Measurements from ENCODE around the gene ROS1. TPM values are rescaled to one million over a fixed set of nuclear protein-coding genes. Genes with fewer than 3 reads are reported as not detected.

ROS1 gene
- total RNA-seq, 1 donor from 2014 or later, result 2.7 TPM

- peak; percentile 74 for DNase-seq (ENCODE audit: low read depth)
Observed at GRCh38 chr6:117441824-117442264, 16.1 kb upstream of the ROS1 start.

DNA sequence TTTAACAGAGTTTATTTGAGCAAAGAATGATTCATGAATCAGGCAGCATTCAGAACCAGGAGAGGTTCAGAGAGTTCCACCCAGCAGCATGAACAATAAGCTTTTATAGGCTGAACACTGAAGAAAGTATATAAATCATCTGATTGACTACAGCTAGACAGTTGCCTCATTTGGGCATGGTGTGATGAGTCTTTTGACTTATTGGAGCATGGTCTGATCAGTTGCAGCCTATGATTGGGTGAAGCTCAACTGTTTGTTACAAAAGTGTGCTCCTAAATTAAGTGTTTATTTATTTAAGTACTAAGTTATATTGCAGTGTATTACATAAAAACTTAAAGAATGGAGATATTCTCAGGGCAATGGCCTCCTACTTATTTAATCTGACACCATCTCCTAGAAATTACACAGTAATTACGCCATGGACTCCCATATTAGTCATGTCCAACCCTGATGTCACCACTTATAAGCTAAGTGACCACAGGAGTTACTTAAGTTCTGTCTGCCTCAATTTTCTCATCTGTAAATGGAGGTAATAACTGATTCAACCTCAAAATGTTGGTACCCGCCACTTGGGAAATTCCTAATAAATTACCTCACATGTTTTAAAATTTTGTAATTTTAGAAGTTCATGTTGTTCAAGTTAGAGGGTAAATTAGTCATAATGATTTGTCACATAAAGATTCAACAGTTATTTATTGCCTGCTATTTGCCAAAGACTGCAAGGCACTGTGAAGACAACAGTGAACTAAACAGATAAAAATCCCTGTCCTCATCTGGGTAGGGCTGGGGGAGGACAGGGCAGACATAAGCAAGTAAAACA lies 15.2 kb upstream of the ROS1 start:
- DNase-seq (ENCODE audit: low read depth), result peak; percentile 74

- no peak for DNase-seq (ENCODE audit: low read depth)
Observed at GRCh38 chr6:117432273-117432672, 6.5 kb upstream of the ROS1 start.

- DNase-seq (ENCODE audit: low read depth), result no peak
Observed at GRCh38 chr6:117423754-117424153, 2.0 kb downstream of the ROS1 start.

- no peak for DNase-seq (ENCODE audit: low read depth)
Observed at GRCh38 chr6:117418320-117418719, 7.4 kb downstream of the ROS1 start.

- no peak for DNase-seq (ENCODE audit: low read depth)
Observed at GRCh38 chr6:117417851-117418250, 7.9 kb downstream of the ROS1 start.

DNA sequence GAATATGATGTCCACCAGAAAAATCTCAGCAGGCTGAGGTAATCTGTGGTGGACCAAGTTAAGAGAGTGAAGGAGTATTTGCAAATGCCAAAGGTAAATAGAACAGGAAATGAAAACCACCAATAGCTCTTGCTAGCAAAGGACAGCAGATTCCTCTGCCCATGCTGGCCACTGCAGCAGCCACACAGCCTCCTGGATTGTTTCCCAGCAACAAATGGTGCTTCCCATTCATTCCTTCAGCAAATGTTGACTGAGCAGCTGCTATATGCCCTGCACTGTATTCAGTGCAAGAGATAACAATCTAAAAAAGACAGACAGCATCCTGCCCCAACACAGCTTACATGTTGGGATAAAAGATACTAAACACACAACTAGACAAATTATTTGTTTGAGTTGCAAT lies 11.0 kb downstream of the ROS1 start:
- DNase-seq (ENCODE audit: low read depth), result peak; percentile 22

DNA sequence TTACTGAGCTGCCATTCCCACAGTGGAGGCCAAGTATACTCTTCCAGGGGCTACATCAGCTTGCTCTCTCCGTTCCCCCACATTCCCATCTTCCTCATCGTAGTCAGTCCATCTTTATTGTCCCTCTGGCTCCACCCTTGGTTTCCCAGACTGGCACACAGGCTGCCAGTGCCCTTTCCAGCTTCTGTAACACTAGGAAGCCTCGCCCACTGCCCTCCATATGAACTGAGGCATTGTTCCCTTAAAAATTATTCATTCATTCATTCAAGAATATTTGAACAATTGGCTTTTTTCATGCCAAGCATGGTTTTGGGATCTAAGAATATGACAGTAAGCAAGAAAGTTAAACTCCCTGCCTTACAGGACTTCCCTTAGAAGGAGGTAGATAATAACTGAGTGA lies 14.3 kb downstream of the ROS1 start:
- DNase-seq (ENCODE audit: low read depth), result no peak

GRCh38 chr6:117409863-117410262 lies 15.9 kb downstream of the ROS1 start:
- DNase-seq (ENCODE audit: low read depth), result no peak

DNA sequence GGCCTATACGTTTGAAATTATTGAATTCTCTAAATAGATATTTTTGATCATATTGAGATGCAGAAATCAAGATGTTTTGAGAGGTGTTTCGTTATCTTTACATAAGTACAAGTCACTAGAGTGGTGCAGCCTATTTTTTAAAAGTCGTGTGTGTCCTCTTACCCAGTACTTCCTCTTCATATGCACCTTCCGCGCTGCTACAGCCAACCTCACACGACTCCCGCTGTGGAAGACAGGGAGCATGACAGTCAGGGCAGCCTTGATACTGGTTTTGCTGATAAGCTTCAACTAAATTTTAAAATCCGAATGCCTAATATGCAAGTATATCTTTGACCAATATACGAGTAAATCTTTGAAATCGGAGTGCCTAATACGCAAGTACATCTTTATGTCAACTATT lies 16.3 kb downstream of the ROS1 start:
- DNase-seq (ENCODE audit: low read depth), result no peak

DNA sequence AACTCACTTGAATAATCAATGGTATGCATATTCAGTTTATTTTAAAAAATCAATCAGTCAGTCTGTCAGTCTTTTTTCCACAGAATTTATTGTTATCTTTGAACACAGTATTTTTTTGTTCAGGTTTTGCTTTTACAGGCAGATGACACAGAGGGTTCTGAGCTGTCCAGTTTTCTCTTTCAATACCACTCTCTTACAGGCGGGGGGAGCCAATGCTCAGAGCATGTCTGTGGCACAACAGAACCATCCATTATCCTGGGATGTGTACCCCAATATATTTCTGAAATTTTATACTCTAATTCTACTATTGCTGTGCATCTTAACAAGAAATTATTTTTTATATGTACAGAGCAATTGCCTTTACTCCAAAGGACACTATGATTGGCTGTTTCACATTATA lies 21.2 kb downstream of the ROS1 start:
- DNase-seq (ENCODE audit: low read depth), result no peak

GRCh38 chr6:117401799-117402198 lies 23.9 kb downstream of the ROS1 start:
- DNase-seq (ENCODE audit: low read depth), result no peak

- DNase-seq (ENCODE audit: low read depth), result peak; percentile 18
Observed at GRCh38 chr6:117399924-117400323, 25.8 kb downstream of the ROS1 start.

- no peak for DNase-seq (ENCODE audit: low read depth)
Observed at GRCh38 chr6:117399126-117399525, 26.6 kb downstream of the ROS1 start.

GRCh38 chr6:117397536-117398227 lies 28.1 kb downstream of the ROS1 start:
- DNase-seq (ENCODE audit: low read depth), result no peak

DNA sequence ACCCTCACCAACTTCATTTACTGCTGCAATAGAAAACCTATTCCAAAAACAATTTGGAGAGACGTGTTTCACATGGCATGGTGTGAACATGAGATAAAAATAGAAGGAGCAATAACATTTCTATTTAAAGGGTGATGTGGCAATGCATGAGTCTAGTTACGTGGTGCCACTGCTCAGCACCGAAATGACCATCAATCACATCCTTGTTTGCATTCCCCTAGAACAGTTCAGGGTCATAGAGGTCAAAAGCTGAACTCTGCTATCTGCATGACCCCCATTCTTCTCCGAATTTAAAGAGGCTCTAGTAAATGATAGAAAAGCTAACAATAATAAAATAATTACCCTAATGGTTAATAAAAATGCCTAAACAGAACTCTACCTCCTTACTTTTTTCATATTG lies 29.5 kb downstream of the ROS1 start:
- no peak for DNase-seq (ENCODE audit: low read depth)

DNA sequence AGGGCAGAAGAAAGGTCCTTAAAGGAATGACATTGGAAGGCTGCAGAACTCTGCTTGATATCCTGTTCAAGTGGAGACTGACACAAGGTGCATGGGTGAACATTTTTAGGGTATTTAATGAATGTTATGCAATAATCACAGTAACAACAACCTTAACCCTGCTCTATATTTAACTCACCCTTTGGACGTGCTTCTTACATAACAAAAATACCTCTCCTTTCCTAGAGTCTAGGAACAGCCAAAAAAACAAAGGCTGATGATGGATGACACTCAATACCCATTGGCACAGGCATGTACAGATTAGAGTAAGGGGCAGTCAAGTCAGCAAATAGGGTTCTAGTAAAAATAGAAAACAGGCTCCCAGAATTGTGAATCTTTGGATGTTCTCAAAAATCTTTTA lies 30.6 kb downstream of the ROS1 start:
- DNase-seq (ENCODE audit: low read depth), result no peak

DNA sequence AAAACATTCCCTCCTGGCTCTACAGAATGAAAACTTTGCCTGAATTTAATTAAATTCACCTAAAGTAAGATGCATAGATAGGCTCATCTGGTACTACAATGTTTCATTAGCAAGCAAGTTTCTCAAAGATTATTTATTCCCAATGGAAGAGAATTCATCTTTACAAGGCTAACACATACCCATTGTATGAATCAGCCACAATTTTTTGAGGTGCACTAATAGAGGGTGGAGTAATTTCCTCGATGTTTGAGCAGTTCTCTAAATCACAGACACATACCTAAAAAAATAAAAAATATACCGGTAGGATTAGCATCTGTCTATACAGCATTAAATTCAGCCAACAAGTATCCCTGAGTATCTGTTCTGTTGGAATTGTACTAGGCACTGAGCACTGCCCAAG lies 32.7 kb downstream of the ROS1 start:
- DNase-seq (ENCODE audit: low read depth), result no peak

DNA sequence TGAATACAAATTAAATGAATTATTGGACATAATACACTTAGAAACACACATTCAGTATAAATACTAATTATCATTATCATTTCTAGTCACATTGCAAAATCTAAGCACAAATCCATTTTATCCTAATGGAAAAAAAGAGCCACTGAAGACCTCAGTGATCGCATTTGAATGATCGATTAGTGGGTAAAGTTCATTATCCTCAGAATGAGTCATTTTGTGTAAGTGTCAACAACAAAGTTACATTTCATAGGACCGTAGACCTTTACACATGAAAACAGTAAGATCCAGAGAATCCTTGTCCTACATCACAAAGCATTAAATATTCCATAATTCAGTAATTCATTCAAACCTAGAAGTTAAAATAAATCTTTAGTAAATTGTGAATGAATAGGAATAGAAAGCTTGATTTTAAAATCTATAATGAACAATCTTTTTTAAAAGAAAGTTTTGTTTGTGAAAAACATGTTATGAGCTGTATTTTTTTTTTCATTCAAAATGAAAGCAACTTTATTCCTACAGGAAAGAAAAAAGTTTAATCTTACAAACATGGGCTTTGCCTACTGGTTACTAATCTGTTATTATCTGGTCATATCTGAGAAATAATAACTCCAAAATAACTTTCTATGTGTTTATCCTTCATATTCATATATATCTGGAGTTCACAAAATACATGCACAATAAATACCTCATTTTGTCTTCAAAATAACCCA lies 33.7 kb downstream of the ROS1 start:
- DNase-seq (ENCODE audit: low read depth), result no peak

DNA sequence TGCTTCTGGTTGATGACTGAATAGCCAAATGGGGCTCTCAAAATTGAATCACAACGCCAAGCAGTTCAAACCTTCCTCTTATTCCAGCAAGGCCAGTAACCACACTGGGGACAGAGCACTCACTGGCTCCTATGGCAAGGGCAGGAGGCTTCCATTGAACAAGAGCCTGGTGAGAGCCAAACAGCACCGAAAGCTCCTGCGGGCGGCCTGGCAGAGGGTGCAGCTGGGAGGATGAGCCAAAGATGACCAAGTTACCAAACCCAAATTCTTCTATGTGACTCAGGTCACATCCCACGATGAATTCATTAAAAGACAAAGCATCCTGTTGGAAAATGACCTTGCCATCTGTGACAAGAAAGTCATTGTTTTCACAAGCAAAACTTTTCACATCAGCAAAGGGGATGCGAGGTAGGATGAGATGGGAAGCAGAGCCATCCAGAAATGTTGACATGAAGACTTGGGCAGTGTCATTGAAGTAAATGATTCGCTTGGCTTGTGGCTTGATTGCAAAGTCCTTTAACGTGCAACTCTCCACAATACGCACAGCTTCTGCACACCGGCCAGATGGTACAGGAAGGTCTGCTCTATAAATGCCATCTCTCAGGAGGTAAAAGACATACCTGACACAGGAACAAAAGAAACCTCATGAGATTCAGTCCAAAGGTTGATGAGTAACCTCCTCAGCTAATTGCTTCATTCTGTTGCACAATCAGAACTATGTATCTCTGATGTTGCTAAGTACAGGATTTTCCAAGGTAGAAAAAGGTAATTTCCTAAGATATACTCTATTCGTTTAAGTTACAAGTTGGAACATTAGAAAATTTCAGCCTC lies 36.3 kb downstream of the ROS1 start:
- DNase-seq (ENCODE audit: low read depth), result peak; percentile 82

DNA sequence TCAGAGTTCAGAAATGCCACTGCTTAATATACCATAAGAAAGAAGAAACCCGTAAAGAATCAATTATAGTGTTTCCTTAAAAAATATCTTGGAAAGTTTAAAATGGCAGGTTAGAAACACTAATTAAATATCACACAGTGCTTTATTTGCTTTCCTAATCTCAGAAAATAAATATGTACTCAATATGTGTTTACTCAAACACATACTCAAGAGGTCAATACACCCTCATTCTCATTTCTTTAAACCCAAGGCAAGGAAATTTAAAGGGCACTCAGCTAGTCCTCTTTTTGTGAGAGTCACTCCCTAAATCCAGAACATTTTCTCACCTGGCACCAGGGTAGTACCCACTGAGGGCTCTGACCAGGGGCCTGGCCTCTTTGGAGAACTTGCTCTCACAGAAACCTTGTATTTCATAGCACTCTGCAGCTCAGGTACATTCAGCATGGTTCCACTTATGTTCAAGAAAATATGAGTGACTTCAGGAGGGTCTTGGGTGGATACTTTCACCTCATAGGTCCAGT lies 38.2 kb downstream of the ROS1 start:
- no peak for DNase-seq (ENCODE audit: low read depth)

DNA sequence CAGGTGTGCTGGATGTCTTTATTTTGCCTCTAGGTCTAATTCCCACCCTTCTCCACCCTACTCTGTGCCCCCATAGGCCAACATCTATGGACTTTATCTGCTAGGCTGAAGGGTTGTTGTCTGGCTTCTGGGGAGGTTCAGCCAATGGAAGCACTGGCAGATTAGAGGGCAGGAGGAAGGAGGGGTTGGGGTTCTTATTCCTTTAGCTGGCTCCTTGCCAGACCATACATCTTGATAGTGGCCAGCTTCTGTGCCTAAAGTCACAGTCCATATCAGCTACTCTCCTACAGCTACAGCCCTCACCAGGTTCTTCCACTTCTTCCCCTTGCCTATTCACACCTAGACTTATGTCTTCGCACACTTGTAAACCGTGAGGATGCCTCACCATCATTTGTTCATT lies 41.1 kb downstream of the ROS1 start:
- DNase-seq (ENCODE audit: low read depth), result no peak

Measured in renal cortical epithelial cell (primary cell).